CD4-positive, alpha-beta T cell treated with Interferon gamma for 1 hour (primary cell): ENCODE measurements around the gene NMUR1.

Experiments used
- DNase-seq: peaks from one replicate; pipeline ENCODE4 v3.0.0-alpha.2; 2020

NMUR1 gene

DNA sequence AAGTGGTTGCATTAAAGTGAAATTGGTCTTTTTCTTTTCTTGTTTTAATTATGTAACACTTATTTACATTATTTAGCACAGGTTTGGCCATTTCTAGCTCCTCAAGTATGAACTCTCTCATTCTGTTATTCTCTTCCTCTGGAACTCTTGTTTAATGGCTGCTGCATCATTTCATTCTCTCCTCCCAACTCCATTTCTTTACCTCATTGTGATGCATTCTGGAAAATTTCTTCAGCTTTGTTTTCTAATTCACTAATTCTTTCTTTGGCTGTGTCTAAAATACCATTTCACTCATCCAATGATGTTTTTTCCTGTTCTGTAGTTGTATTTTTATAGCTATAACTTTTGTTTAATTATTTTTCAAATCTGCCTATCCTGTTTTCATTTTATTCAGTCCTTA lies 22.5 kb upstream of the NMUR1 start:
- DNase-seq = no peak

DNA sequence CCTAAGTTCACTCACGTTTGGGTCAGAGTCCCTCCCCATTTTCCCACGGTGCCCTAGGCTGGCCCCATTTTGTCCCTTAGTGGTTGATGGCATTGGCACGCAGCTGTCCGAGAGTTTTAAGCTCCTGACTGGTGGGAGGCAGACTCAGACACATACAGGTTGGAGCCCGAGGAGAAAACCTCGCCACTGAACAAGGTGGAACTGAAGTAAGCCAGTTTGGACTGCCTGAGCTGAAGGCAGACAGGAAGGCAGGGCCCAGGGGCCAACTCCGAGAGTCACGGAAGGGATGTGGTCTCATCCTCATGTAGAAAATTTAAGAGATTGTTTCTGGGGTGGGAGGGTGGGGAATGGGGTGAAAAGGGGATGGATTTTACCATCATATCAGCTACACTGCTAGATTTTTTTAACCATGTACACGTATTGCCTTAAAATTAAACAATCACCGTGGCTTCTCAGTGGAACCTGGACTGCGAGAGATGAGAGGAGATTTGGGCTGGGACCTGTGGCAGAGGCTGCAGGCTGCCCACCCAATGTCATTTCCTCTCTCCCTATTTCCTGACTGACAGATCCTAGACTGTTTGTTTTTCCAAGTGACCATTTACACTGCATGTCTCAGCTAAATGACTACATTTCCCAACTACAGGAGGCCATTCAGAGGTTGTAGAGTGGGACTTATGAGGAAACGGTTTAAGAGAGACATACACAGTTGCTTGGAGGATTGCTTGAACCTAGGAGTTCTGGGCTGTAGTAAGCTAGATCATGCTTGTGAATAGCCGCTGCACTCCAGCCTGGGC lies 19.4 kb upstream of the NMUR1 start:
- no peak for DNase-seq

DNA sequence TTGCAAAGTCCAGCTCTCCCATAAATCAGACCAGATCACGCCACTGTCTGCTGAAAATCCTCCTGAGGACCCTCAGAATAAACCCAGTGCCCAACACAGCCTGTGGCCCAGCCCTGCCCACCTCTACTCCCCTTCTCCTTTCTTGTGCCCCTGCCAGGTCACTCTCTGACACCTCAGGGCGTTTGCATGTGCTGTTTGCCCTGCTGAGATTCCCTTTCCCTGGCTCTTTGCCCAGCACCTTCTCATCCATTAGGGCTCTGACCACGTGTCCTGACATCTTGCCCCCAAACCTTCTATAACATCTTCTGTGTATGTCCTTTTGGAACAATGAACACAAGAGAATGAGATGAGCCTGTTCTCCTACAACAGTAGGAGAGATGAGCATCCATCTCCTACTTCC lies 18.5 kb upstream of the NMUR1 start:
- no peak for DNase-seq

DNA sequence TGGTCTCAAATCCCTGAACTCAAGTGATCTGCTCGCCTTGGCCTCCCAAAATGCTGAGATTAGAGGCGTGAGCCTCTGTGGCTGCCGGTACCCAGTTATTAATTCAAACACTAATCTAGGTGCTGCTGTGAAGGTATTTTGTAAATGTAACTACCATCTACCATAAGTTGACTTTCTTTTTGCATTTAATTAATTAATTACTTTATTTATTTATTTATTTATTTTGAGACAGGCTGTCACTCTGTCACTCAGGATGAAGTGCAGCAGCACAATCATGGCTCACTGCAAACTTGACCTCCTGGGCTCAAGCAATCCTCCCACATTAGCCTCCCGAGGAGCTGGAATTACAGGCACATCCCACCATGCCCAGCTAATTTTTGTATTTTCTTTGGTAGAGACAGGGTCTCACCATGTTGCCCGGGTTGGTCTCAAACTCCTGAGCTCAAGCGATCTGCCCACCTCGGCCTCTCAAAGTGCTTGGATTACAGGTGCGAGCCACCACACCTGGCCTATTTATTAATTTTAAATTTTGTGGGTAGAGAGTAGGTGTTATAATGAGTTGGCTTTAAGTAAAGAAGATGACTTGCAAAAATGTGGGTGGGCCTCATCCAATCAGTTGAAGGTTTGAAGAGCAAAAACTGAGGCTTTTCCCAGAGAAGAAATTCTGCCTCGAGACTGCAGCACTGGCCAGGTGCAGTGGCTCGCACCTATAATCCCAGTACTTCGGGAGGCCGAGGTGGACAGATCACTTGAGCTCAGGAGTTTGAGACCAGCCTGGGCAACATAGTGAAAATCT lies 17.3 kb upstream of the NMUR1 start:
- DNase-seq = no peak

DNA sequence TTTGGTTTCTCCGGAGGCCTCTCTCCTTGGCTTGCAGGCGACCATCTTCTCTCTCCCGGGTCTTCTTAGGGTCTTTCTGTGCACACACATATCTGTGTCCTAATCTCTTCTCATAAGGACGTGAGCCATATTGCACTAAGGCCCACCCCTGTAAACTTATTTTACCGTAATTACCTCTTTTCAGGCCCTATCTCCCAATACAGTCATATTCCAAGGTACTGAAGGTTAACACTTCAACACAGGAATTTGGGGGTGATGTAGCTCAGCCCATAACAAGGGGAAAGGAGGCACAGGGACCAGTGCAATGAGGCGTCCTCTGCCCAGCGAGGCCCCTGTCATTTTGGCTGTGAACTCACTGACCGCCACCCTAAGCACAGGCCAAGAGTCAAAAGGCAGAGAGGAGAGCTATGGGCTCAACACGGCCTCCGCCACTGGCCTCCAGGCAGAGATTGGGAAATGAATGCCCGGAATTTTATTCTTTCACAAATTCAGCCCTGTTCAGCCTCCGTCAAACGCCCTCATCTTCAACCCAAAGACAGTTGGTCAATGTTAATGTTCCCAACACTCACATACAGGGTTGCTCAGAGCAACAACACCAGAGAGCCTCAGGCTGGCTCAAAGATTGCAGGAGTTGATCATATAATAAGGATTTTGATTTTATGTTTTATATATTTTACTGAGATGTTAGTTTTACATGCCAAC lies 15.9 kb upstream of the NMUR1 start:
- no peak for DNase-seq

DNA sequence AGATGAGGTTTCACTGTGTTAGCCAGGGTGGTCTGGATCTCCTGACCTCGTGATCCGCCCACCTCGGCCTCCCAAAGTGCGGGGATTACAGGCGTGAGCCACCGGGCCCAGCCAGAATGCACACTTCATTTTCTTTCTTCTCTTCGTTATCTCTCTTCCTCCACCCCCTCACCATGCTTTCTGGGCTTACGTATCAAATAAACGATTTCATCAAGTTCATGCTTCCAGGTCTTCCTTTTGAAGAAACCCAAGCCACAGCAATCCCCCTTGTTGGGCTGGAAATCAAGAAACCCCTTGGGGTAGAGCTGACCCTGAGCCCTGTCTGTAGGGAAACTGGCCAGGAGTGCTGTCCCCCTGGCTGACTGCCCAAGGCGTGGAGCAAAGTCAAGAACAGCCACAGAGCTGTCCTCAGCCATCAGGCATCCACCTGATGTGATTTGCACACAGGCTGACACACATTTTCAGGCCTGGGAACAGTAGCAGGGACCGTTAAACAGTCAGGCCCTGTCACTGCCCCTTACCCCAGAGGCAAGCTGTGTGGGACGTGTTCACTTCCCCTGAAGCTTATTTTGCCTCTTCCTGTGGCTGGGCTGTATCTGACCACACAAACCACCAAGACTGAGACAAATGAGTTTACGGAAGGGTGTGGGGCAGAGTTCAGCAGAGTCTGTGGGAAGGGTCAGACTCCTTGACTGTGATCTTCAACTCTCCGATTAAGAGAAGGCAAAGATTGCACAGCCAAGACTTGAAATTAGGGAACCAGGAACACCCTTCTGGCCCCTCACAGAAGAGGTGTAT lies 15.1 kb upstream of the NMUR1 start:
- DNase-seq = peak; percentile 71

DNA sequence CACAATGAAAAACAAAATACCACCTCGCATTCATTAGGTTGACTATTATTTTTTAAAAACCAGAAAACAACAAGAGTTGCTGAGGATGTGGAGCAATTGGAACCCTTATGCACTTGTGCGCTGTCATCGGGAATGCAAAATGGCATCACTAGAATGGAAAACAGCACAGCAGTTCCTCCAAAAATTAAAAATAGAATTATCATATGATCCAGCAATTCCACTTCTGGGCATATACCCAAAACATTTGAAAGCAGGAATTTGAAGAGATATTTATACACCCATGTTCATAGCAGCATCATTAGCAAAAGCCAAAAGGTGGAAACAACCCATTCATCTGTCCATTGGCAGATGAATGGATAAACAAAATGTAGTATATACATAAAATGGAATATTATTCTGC lies 11.9 kb upstream of the NMUR1 start:
- DNase-seq = no peak

DNA sequence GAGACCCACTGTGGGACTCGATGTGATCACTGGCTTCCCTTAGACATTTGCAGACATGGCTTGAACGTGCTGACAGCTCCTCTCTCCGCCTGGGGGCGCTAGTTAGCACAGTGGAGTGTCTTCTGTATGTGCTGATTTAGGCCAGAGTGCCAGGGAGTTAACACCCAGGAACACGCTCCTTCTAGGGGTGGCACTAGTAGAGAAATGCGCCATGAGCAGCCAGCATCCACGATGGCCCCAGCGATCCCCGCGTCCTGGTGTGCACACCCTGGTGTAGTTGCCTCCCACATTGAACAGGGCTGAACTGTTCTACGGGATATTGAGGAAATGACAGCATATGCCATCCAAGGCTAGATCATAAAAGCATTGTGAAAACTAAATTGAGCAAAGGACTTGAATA lies 11.4 kb upstream of the NMUR1 start:
- DNase-seq = no peak

DNA sequence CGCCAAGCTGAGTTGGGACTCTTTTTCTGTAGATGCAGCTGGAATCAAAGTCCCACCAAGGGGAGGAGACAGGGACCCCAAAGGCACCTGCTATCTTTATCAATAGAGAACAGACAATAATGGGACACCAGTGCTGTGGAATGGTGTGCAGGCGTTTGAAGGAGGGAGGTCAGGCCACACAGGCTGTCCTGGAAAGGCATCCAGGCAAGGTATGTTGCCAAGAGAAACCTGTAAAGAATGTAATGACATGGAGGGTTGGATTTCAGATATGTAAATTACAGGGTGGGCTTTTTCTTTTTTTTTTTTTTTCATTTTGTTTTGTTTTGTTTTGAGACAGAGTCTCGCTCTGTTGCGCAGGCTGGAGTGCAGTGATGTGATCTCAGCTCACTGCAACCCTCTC lies 9.7 kb upstream of the NMUR1 start:
- no peak for DNase-seq

DNA sequence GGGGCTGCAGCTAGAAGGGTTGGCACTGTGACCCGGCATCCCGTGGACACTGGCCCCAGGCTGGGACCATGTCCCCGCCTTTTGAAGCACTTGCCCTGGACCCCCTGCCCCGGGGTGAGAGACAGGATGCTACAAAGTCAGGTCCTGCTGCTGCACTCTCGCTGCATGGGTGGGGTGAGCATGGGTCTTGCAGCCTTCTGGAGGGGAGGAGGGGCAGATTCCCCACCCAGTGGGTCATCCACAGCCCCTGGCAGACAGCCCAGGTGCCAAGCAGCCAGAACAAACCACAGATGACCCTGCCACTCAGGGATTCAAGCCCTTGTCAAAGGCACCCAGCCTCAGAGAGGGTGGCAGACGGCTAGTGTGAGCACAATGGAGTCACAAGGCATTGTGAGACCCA lies 5.7 kb upstream of the NMUR1 start:
- no peak for DNase-seq

DNA sequence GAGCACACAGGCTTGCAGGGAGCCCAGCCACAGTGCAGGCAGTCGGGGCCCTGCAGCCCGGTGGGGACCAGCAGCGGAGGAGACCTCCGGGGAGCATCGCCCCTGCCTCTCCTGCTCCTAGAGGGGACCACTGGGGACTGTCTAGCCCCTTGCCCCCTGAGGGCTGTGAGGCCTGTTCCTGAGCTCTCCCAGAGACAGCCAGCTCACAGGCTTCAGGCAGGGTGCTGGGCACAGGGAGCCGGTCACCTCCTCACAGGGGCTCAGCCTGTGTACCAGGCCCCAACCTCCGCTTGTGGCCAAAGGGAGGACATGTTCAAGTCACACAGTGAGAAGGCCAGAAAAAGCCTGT lies 3.5 kb upstream of the NMUR1 start:
- DNase-seq = no peak

DNA sequence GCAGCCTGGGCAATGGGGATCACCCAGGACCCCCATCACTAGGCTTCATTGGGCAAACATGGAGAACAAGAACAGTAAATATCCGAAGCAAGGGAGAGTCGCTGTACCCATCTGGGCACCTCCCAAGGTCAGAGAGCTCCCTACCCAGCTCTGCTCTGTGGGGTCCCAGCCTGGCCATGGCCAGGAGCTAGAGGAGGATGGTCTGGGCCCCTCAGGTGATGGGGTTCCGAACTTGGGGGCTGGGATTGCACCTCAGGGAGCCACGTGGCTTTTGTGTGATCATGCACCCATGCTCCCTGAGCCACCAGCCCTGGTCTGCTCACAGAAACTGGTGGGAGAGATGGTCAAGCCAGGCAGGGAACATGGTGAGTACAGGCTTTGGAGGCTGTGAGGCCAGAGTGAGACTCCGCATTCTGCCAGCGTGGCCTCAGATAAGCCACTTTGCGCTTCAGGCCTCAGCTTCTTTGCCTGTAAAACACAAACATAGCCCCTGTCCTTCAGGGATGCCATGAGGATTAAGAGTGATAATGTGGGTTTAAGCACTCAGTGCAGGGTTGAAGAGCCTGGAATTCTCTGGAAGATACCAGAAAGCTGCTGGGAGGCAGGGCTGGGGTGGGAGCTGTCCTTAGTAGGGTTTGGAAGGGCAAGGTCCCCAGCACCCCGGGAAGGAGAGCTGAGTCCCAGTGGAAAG lies 3.0 kb upstream of the NMUR1 start:
- no peak for DNase-seq

DNA sequence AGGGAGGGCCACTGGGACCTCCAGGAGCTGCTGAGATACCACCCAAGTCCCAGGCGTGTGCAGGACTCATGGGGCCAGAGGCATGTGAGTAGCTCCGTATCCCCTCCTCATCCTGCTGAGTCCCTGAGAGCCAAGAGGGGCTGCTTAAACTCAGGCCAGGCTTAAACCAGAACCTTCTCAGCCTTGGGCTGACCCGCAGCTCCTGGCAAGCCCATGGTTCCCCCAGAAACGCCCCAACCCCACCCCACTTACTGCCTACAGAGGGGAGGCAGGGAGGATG lies 2.5 kb upstream of the NMUR1 start:
- DNase-seq = no peak

DNA sequence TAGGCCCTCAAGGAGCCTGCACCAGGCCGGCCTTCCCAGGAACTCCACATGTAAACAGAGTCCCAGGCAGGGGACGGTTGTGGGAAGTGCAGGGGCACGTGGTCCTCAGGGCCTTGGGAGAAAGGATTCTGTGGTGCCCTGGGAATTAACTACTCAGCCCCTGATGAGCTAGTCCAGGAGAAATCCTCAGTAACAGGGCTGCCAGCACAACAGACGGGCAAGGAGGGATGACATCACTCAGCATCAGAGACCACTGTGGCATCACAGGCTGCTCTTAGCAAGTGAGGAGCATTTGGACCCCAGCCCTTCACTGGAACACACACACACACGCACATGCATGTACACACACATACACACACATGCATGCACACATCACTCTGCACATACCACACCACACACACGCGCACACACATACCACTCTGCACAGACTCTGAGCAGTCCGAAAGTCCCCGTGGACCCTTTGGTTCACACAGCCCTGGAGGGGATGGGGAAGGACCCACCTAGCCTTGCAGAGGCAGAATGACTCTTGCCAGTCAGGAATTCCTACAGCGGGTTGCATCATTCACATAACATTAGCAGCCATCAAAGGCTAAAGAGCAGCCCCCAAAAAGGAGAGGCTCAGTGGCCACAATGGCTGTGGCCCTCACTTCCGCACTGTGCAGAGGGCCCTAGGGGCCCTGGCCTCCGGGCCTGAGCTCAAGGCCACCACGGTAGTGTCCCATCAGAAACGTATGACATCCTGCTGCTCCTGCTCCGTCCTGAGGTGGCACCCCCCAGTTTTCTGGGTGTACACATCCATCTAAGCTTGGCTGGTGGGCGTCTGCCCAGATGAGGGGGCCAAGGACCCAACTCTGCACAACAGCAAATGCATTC lies 1.9 kb upstream of the NMUR1 start:
- no peak for DNase-seq

DNA sequence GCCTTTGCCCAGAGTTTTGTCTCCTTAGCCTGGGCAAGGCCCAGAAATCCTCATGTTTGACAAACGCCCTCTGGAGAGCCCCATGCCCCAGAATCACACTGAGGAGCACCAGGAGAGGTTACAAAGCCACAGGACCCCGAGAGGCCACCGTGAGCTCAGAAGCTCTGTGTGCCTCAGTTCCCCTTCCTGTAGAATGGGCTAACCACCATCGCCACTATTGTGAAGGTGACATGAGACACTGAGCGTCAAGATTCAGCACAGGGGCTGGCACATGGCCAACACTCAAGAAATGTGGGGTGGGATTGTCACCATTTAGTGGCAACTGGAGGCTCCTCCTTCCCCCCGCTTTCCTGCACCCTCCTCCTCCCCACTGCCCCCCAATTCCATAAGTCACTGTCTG lies 1.2 kb upstream of the NMUR1 start:
- DNase-seq = no peak

DNA sequence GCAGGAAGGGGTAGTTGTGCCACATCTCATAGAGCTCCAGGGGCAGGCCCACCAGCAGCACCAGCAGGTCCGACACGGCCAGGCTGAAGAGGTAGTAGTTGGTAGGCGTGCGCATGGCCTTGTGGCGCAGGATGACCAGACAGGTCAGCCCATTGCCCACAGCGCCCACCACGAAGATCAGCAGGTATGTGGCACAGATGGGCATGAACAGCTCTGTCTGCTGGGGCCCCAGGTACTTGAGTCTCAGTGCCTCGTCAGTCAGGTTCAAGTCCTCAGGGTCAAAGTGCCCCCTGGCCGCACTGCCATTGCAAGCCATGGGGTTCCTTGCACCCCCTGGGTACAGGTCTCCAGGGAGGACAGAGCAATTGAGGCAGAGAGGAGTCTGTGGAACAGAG lies 1.6 kb downstream of the NMUR1 start:
- DNase-seq = no peak

DNA sequence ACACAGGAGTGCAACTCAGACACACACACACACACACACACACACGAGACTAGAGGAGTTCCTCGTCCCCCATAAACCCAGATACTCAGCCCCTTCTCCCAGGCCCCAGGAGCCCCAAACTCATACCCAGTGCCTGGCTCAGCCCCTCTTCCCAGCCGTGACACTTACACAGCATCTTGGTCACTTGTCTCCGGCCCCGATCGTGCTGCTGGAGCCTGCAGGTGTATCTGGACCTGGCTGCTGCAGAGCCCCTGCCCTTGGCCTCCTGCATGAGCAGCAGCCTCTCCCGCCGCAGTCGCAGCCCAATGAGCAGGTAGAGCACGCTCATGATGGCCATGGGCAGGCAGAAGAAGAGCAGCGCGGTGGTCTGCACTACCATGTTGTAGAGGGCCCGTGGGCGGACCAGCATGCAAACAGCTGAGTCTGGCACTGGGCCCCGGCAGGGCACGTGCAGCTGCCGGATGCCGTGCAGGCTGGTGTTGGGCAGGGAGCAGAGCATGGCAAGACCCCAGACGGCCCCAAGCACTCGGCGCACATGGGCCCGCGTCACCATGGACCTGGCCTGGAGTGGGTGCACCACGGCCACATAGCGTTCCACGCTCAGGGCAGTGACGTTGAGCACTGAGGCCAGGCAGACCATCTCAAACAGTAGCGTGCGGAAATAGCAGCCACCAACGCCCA lies 2.1 kb downstream of the NMUR1 start:
- no peak for DNase-seq

DNA sequence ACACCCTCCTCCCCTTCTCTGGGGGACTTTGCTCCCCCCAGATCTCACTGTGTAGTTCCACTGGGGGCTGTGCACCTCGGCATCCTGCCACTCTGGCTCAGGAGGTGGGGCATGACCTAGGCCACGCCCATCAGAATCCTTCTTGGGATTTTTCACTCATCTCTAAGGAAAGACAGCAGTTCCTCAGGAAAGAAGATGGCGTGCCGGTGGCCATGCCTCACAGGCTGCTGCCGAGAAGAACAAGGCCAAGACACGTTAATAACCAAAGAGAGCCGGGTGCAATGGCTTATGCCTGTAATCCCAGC lies 3.2 kb downstream of the NMUR1 start:
- DNase-seq = no peak

DNA sequence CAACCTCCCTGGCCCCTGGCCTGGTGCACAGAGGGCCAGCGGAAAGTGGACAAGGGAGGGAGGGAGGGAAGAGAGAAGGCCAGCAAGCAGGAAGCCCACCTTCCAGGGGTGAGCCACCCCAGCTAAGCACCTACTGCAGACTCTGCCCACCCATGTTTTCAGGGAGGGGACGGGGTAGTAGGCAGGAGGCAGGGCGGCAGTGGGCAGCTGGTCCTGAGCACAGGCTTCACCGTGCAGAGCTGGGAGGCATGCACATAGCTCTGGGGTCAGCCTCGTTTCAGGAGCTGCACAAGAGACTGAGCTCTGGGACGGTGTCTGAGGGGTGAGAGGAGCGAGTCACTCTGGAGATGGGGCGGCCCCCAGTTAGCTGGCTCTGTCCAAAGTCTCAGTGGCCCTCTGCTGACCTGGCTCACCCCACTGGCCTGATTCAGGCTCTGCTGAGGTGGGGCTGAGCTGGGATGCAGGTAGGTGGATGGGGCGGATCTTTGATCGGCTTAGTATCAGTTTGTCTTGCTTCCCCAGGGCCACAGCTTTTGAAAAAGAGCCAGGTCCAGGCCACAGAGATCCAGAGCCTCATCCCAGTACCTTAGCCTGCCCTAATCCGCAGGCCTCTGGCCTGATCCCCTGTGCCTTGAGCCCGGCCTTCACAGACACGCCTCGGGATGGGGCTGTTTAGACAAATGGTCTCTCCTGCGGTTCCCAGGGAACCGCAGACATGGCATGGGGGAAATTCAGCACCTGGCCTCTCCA lies 3.7 kb downstream of the NMUR1 start:
- no peak for DNase-seq
